HG03025 (cell line): ENCODE data around the gene SFTPD.
"Not testable (repeated sequence)": the region's sequence is repeated elsewhere in the genome, so short reads cannot be mapped to it uniquely, and the experiment has no call there.

ENCODE experiments used
- ATAC-seq: cut with Tn5 transposase; IDR thresholded peaks from one replicate; pipeline ENCODE4 v1.9.1; 2021; ENCODE audit warnings: mild to moderate bottlenecking, moderate library complexity; ENCODE audit not compliant: unreplicated experiment, low FRiP score

SFTPD gene

GRCh38 chr10:79928028-79928583 is 20.8 kb downstream of the SFTPD start:
- no peak for ATAC-seq

GRCh38 chr10:79927111-79927828 is 21.6 kb downstream of the SFTPD start:
- no peak for ATAC-seq

GRCh38 chr10:79926037-79926436 is 22.9 kb downstream of the SFTPD start:
- no peak for ATAC-seq

GRCh38 chr10:79925614-79926013 is 23.3 kb downstream of the SFTPD start:
- ATAC-seq = no peak

GRCh38 chr10:79923669-79924068 is 25.2 kb downstream of the SFTPD start:
- no peak for ATAC-seq

GRCh38 chr10:79923145-79923544 is 25.8 kb downstream of the SFTPD start:
- no peak for ATAC-seq

DNA sequence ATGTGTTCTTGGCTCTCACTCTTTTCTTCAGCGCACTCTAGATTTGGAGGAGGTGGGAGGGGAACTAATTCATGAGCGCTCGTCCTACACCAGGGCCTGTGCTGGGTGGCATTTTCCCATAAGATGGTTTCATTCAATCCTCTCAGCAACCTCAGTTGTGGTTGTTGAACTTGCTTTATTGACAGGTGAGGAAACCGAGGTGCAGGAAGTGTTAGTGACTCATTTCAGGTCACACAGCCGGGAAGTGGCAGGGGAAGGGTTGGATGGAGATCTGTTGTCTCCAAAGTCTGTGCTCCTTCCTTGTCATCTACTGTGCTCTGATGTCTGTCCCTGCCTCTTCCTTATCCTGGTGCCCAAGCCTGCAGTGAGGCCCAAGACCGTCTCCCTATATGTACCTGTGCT is 26.9 kb downstream of the SFTPD start:
- not testable (repeated sequence) for ATAC-seq

- ATAC-seq = not testable (repeated sequence)
Observed at GRCh38 chr10:79915838-79916237, 33.1 kb downstream of the SFTPD start.

DNA sequence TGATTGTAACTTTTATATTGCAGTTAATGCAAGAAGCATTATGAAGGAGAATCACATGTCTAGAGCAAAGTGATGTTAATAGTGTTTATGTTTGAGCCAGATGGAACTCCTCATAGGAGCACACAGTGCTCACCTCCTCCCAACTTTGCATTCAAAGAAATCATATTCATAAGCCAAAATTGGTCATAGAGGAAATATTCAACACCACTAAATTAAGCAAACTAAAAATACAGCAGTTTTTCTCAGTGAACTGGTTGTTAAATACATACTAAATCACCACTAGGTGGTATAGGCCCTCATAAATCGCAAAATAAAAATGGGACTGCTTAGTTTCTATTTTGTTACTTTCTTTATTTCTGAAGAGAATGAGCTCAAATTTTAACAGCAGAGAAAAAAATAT is 34.4 kb downstream of the SFTPD start:
- ATAC-seq = not testable (repeated sequence)

GRCh38 chr10:79910836-79911235 is 38.1 kb downstream of the SFTPD start:
- ATAC-seq = no peak

- no peak for ATAC-seq
Observed at GRCh38 chr10:79910344-79910743, 38.6 kb downstream of the SFTPD start.

GRCh38 chr10:79905322-79906314 is 43.3 kb downstream of the SFTPD start:
- no peak for ATAC-seq

- ATAC-seq = no peak
Observed at GRCh38 chr10:79904671-79905321, 44.1 kb downstream of the SFTPD start.

- not testable (repeated sequence) for ATAC-seq
Observed at GRCh38 chr10:79901571-79901970, 47.3 kb downstream of the SFTPD start.

- no peak for ATAC-seq
Observed at GRCh38 chr10:79898597-79899325, 50.1 kb downstream of the SFTPD start.

DNA sequence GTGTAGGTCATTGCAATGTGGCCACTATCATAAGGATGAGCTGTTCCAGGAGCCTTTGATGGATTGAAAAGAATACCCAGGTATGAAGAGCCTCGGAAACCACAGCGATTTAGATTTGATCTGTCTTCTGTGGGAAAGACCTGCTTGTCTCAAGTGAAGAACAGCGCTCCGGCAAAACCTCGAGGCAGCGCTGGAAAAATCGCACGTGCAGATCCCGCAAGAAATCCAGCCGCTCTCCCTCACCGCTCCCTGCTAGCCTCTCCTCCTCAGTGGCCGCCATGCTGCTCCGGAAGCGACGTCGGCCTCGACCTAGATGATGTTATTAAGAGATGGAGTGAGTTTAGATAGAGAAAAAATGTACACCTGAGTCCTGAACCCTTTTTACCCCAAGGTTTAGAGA is 56.0 kb downstream of the SFTPD start:
- not testable (repeated sequence) for ATAC-seq

- no peak for ATAC-seq
Observed at GRCh38 chr10:79890469-79890868, 58.4 kb downstream of the SFTPD start.

- ATAC-seq = not testable (repeated sequence)
Observed at GRCh38 chr10:79888984-79889383, 59.9 kb downstream of the SFTPD start.
